ENCODE measurements around the gene SLC44A5.

The SLC44A5 gene

GRCh38 chr1:75438355-75438754 lies 172.6 kb downstream of the SLC44A5 start:
- Mint-ChIP-seq H3K4me3 (no peak overlapping the region), H3K9me3 (no peaks in the 10 kb centered on the region), H3K36me3 (ENCODE audit: low read depth) (no peaks in the 10 kb centered on the region), H3K27me3 (ENCODE audit: low read depth, poor library complexity) (no peaks in the 10 kb centered on the region), H3K27ac (no peak overlapping the region), H3K4me1 (peaks cover 4% of the 10 kb centered on the region)
- DNase-seq = no peak
- TF ChIP-seq CTCF (IDR thresholded peaks at IDR 0.05) = no peak

- Mint-ChIP-seq H3K36me3 (ENCODE audit: low read depth) (no peaks in the 10 kb centered on the region), H3K27ac (no peak overlapping the region), H3K4me1 (no peaks in the 10 kb centered on the region), H3K27me3 (ENCODE audit: low read depth, poor library complexity) (no peaks in the 10 kb centered on the region), H3K9me3 (no peaks in the 10 kb centered on the region), H3K4me3 (no peak overlapping the region)
- no peak for DNase-seq
- no peak for TF ChIP-seq CTCF (IDR thresholded peaks at IDR 0.05)
These were observed 179.1 kb downstream of the SLC44A5 start for GRCh38 chr1:75431843-75432242.

GRCh38 chr1:75430526-75430925 lies 180.4 kb downstream of the SLC44A5 start:
- Mint-ChIP-seq H3K4me1 (no peaks in the 10 kb centered on the region), H3K9me3 (no peaks in the 10 kb centered on the region)

GRCh38 chr1:75426688-75427087 lies 184.2 kb downstream of the SLC44A5 start:
- no peak for TF ChIP-seq CTCF (IDR thresholded peaks at IDR 0.05)
- no peak for DNase-seq
- Mint-ChIP-seq H3K27me3 (ENCODE audit: low read depth, poor library complexity) (peaks cover 4% of the 10 kb centered on the region), H3K4me3 (no peak overlapping the region), H3K27ac (no peak overlapping the region), H3K9me3 (no peaks in the 10 kb centered on the region), H3K4me1 (peaks cover 8% of the 10 kb centered on the region), H3K36me3 (ENCODE audit: low read depth) (no peaks in the 10 kb centered on the region)

More at GRCh38 chr1:75430526-75430925, 180.4 kb downstream of the SLC44A5 start:
- Mint-ChIP-seq H3K36me3 (ENCODE audit: low read depth) (no peaks in the 10 kb centered on the region), H3K4me3 (no peak overlapping the region), H3K27ac (no peak overlapping the region), H3K27me3 (ENCODE audit: low read depth, poor library complexity) (peaks cover 4% of the 10 kb centered on the region)
- no peak for TF ChIP-seq CTCF (IDR thresholded peaks at IDR 0.05)
- no peak for DNase-seq

GRCh38 chr1:75425001-75425650 lies 185.8 kb downstream of the SLC44A5 start:
- DNase-seq = no peak
- no peak overlapping the region for H3K4me3 Mint-ChIP-seq
- no peaks in the 10 kb centered on the region for H3K9me3 Mint-ChIP-seq
- H3K27me3 Mint-ChIP-seq (ENCODE audit: low read depth, poor library complexity) = peaks cover 4% of the 10 kb centered on the region
- H3K4me1 Mint-ChIP-seq = peaks cover 8% of the 10 kb centered on the region
- no peak for TF ChIP-seq CTCF (IDR thresholded peaks at IDR 0.05)
- H3K36me3 Mint-ChIP-seq (ENCODE audit: low read depth) = no peaks in the 10 kb centered on the region
- H3K27ac Mint-ChIP-seq = no peak overlapping the region

- H3K27ac Mint-ChIP-seq = no peak overlapping the region
- peak; percentile 23 for TF ChIP-seq CTCF (IDR thresholded peaks at IDR 0.05)
- no peak overlapping the region for H3K4me3 Mint-ChIP-seq
- DNase-seq = no peak
- H3K27me3 Mint-ChIP-seq (ENCODE audit: low read depth, poor library complexity) = peaks cover 4% of the 10 kb centered on the region
- H3K9me3 Mint-ChIP-seq = no peaks in the 10 kb centered on the region
- peaks cover 8% of the 10 kb centered on the region for H3K4me1 Mint-ChIP-seq
- H3K36me3 Mint-ChIP-seq (ENCODE audit: low read depth) = no peaks in the 10 kb centered on the region
These were observed 187.3 kb downstream of the SLC44A5 start for GRCh38 chr1:75423616-75424015.
